Tibial nerve (tissue), 4 donors: ENCODE results near the gene CTAGE6. TPM values are rescaled to one million over a fixed set of nuclear protein-coding genes. Genes with fewer than 3 reads are reported as not detected.
A peak's percentile ranks its signal among the peaks of the same experiment; 100 is the strongest.
"Not testable (repeated sequence)": the region's sequence is repeated elsewhere in the genome, so short reads cannot be mapped to it uniquely, and the experiment has no call there.

Experiments
- DNase-seq, 2 donors: peaks; one replicate each; pipeline ENCODE4 v3.0.0-alpha.2; 2019; ENCODE audit warnings: low spot score in 2 of 2
- H3K27ac ChIP-seq, 4 donors: fragments of 200-600 bp; sonication (generic) in 3 of 4; one replicate each; pipeline ENCODE4 v1.5.1; 2017 to 2019; ENCODE audit warnings: mild to moderate bottlenecking in 1 of 4
- H3K27me3 ChIP-seq, 2 donors: fragments of 200-600 bp; sonication (generic) in 1 of 2; one replicate each; pipeline versions ENCODE4 v1.5.1 to v1.6.0; 2017 to 2019
- H3K36me3 ChIP-seq, 3 donors: fragments of 200-600 bp; sonication (generic); one replicate each; pipeline ENCODE4 v1.5.1; 2018 to 2019
- H3K4me1 ChIP-seq, 4 donors: fragments of 200-600 bp; sonication (generic) in 3 of 4; one replicate each; pipeline ENCODE4 v1.5.1; 2017 to 2019
- H3K4me3 ChIP-seq, 4 donors: fragments of 200-600 bp; sonication (generic) in 3 of 4; one replicate each; pipeline ENCODE4 v1.5.1; 2017 to 2019; ENCODE audit warnings: mild to moderate bottlenecking in 1 of 4, moderate library complexity in 1 of 4
- H3K9me3 ChIP-seq, 4 donors: fragments of 200-600 bp; sonication (generic) in 3 of 4; one replicate each; pipeline ENCODE4 v1.5.1; 2017 to 2019
- EP300 ChIP-seq, 2 donors: sonication (generic); formaldehyde crosslinking; IDR thresholded peaks; one replicate each; pipeline ENCODE4 v1.6.1; 2017; ENCODE audit warnings: antibody characterized with exemption in 2 of 2, mild to moderate bottlenecking in 1 of 2
- POLR2A ChIP-seq, 2 donors: fragments of 450-650 bp; IDR thresholded peaks; one replicate each; pipeline ENCODE4 v1.6.1; 2017; ENCODE audit warnings: antibody characterized with exemption in 2 of 2, mild to moderate bottlenecking in 2 of 2, moderate library complexity in 2 of 2
- WGBS, 2 donors: methylation state at CpG; one replicate each; pipeline ENCODE4 v1.1.5; 2018; 5-methylcytosine and 5-hydroxymethylcytosine counted together
- total RNA-seq, 4 donors: library from RNA; depleted of rRNA; stranded (reverse); fragments of >200 nt; gene quantifications; one replicate each; pipeline ENCODE4 v1.1.0, GENCODE V29; 2016
- TF ChIP-seq, protein P1 (sequence below), 5 experiments: fragments of 200-600 bp in 3 of 5; fragments of 450-650 bp in 2 of 5; sonication (generic) in 3 of 5; IDR thresholded peaks; one replicate each; pipeline ENCODE4 v1.5.1; 2016 to 2019; ENCODE audit warnings: antibody characterized with exemption in 5 of 5, mild to moderate bottlenecking in 3 of 5, moderate library complexity in 2 of 5

The CTAGE6 gene
- total RNA-seq, 4 donors from 2014 or later: 0.90 to 2.0 (median 1.0) TPM; not detected in 1

DNA sequence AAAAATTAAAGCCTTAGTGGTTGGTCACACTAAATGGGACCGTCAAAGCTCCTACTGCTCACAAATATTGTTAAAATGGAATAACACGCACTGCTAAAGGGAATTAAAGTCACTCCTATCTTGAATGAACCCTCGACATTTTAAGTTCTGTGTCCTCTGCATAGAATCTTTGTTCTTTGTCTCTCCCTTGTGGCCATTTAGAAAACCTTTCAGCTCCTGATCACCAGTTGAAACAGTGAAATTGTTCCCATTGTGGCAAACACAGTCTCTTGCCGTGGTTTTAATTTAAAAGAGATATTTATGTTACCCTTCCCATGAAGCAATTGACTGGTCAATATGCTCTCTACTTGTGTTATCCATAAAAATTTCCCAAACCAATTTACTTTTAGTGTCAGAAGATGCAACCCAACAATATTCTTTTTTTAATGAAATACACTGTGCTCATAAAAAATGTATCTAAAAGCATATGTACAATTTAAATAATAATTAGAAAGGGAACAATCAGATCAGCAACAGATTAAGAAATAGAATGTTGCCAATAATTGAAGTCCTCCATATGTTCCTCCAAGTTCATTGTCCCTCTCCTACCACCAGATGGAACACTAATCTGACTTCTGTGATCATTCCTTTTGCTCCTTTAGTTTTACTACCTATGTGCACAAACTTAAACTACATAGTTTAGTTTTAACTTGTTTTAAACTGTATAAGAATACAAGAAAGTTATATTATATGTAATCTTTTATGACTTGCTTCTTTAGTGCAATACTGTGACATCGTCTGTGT, 20.3 kb downstream of the CTAGE6 start:
- TF ChIP-seq, protein P1, sequence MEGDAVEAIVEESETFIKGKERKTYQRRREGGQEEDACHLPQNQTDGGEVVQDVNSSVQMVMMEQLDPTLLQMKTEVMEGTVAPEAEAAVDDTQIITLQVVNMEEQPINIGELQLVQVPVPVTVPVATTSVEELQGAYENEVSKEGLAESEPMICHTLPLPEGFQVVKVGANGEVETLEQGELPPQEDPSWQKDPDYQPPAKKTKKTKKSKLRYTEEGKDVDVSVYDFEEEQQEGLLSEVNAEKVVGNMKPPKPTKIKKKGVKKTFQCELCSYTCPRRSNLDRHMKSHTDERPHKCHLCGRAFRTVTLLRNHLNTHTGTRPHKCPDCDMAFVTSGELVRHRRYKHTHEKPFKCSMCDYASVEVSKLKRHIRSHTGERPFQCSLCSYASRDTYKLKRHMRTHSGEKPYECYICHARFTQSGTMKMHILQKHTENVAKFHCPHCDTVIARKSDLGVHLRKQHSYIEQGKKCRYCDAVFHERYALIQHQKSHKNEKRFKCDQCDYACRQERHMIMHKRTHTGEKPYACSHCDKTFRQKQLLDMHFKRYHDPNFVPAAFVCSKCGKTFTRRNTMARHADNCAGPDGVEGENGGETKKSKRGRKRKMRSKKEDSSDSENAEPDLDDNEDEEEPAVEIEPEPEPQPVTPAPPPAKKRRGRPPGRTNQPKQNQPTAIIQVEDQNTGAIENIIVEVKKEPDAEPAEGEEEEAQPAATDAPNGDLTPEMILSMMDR (IDR thresholded peaks at IDR 0.05): peak; percentile 36 to 73 (median 42)
- not testable (repeated sequence) for H3K9me3 ChIP-seq, H3K27me3 ChIP-seq, DNase-seq, H3K4me1 ChIP-seq, H3K36me3 ChIP-seq, H3K4me3 ChIP-seq, H3K27ac ChIP-seq
- WGBS, 2 donors: 25 to 27% methylated on average over 5 of the region's 5 CpGs

DNA sequence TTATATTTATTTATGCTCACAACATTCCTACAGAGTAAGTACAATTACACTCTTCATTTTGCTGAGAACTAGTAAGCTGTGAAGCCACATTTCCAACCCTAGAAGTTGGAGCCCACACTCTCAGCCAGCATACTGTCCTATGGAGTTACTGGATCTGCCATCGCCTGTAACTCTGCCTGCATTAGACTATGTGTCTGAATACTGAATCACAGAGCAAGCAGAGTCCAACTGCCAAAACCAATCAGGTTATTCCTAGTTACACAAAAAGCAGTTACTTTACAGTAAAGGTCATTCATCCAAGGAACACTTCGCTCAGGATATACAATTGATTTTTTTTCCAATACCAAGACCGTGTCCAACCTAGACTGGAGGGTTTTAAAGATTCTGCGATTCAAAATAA, 21.5 kb downstream of the CTAGE6 start:
- Histone ChIP-seq H3K4me3 (no peak overlapping the region), H3K9me3 (no peaks in the 10 kb centered on the region), H3K27ac (no peak overlapping the region), H3K4me1 (peaks cover 0 to 6% (median 0%) of the 10 kb centered on the region in 4 donors), H3K36me3 (no peaks in the 10 kb centered on the region), H3K27me3 (no peaks in the 10 kb centered on the region)
- TF ChIP-seq EP300 (IDR thresholded peaks at IDR 0.05) (no peak), POLR2A (IDR thresholded peaks at IDR 0.05) (no peak)
- TF ChIP-seq, protein P1 (IDR thresholded peaks at IDR 0.05): no peak
- DNase-seq: no peak
- 90 to 91% methylated on average over 4 of the region's 4 CpGs for WGBS, 2 donors

DNA sequence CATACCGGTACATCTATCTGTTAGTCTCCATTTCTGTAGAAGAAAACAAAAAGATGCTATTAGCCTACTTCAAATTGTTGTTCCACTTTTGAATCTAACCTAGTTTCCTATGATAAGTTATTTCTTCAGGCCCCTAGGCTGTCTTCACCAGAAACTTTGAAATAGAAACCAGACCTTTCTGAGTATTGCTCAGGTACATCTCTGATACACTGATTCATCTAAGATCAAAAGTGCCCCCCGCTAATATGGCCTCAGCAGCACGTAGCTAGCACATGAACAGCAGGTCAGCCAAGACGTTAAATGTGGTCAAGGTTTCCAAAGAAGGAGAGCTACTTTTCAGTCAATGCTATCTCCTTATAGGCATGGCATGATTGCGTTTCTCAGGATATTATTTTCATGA, 23.6 kb downstream of the CTAGE6 start:
- DNase-seq: no peak
- Histone ChIP-seq H3K9me3 (no peaks in the 10 kb centered on the region), H3K27me3 (no peaks in the 10 kb centered on the region), H3K4me3 (no peak overlapping the region), H3K36me3 (no peaks in the 10 kb centered on the region), H3K4me1 (peaks cover 0 to 6% (median 0%) of the 10 kb centered on the region in 4 donors), H3K27ac (no peak overlapping the region)
- TF ChIP-seq, protein P1 (IDR thresholded peaks at IDR 0.05): no peak
- WGBS, 2 donors: 90 to 91% methylated on average over 5 of the region's 5 CpGs

DNA sequence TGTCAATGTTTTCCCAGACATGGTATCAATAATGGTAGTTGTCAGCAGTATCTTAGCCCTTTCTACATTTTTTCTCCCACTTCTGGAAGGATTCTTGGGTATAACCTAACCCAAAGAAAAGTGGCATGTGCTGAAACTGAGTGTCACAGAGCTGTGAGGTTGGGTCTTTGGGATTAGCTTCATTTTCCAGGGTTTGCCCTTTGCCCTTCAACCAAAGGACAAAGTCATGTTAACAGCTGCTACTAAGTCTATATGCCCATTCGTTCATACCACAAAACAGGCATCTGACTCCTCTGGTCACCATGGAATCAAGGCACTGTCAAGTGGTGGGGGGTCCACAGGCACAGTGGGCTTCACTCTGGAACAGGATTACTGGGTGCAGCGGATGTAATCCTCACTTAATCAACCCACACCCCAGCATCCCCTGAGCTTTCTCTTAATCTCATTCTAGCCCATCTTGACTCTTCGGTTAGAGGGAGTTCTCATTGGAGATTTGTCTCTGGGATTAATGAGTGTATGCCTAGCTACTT, 29.1 kb downstream of the CTAGE6 start:
- Histone ChIP-seq H3K9me3 (no peaks in the 10 kb centered on the region), H3K27me3 (no peaks in the 10 kb centered on the region), H3K4me1 (no peaks in the 10 kb centered on the region), H3K4me3 (no peak overlapping the region), H3K36me3 (peaks cover 0 to 4% (median 0%) of the 10 kb centered on the region in 3 donors), H3K27ac (no peak overlapping the region)
- 89 to 91% methylated on average over 3 of the region's 3 CpGs for WGBS, 2 donors
- no peak for TF ChIP-seq POLR2A (IDR thresholded peaks at IDR 0.05)
- no peak for TF ChIP-seq EP300 (IDR thresholded peaks at IDR 0.05)
- TF ChIP-seq, protein P1 (IDR thresholded peaks at IDR 0.05): no peak
- DNase-seq: no peak

DNA sequence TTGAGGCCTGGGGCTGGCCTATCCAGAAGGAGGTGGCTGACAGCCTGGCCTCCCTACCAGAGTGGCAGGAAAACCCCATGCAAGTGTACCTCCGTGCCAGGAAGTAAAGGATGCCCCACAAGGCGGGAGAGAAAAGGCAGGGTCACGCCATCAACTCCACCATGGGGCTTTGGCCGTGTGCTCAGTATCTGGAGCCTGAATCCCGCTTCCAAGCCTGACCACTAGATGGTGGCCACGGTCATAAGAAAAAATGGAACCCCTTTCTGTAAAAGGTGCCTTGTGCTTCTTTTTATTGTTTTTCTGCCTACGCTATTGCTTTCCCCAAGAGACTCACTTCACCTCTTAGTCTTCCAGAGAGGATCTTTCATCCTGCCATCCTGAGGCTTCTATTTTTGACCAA, 29.9 kb downstream of the CTAGE6 start:
- H3K4me1 ChIP-seq, H3K27ac ChIP-seq, H3K9me3 ChIP-seq, H3K36me3 ChIP-seq, H3K27me3 ChIP-seq, DNase-seq, H3K4me3 ChIP-seq: not testable (repeated sequence)
- WGBS, 2 donors: no CpG with 5 or more reads among the region's 7 CpGs

DNA sequence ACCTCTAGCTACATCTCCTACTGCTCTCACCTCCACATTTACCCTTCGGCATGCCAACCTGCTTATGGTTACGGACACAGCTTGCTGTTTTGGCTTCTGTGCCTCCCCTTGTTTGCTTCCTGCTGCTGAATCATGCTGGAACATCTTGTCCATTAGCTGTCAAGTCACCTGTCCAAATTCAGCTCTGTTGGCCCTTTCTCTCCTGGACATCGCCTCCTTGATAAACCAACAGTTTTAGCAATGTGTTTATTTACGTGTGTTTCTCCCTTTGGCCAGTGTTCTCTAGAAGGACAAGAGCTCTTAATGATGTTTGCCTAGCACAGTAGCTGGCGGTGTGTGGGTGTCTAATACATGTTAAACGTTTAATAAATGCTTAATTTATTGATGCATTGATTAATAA, 31.4 kb downstream of the CTAGE6 start:
- not testable (repeated sequence) for H3K4me1 ChIP-seq, DNase-seq, H3K9me3 ChIP-seq, H3K4me3 ChIP-seq, H3K36me3 ChIP-seq, H3K27me3 ChIP-seq, H3K27ac ChIP-seq
- no CpG with 5 or more reads among the region's 6 CpGs for WGBS, 2 donors

DNA sequence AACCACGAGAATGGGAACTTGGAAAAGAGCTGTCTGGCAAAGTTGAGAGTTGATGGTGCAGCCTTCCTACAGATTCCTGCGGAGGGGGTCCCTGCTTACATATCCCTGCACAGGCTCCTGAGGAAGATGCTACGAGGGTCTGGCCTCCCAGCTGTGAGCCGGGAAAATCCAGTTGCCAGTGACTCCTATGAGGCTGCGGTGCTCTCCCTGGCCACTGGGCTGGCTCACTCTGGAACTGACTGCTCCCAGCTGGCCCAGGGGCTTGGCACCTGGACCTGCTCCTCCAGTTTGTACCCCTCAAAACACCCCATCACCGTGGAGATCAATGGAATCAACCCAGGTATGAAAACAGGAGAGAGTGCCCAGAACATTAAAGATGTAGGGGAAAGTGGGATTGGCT, 37.2 kb downstream of the CTAGE6 start:
- H3K4me3 ChIP-seq, H3K4me1 ChIP-seq, H3K36me3 ChIP-seq, H3K27ac ChIP-seq, DNase-seq, H3K27me3 ChIP-seq, H3K9me3 ChIP-seq: not testable (repeated sequence)
- no CpG with 5 or more reads among the region's 6 CpGs for WGBS, 2 donors

DNA sequence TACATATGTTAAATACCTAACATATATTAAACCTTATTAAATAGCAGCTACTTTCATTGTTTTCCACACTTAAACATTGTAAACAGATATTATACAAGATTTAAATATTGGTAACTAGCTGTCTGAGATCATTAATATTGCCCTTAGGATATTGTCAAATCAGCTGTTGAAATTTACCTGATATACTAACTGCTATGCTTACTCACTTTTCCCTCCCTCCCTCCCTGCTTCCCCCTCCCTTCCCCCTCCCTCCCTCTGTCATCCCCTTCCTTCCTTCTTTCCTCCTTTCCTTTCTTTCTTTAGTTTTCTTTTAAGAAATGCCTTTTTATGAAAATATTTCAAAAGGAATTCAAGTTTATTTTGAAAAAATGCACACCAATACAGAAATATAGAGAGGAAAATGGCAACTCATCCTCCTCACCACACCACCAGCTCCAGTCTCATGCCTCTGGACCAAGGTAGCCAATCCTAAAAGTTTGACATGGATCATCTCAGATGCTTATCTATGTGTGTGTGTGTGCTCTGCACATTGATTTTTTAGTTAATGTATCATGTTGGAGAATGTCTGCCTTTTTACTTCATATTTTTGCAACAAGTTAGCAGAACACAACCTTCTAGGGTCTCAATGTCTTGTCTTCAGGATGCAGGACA, 41.8 kb downstream of the CTAGE6 start:
- not testable (repeated sequence) for DNase-seq, H3K4me3 ChIP-seq, H3K36me3 ChIP-seq, H3K27me3 ChIP-seq, H3K9me3 ChIP-seq, H3K27ac ChIP-seq, H3K4me1 ChIP-seq
